Skeletal muscle tissue (tissue), 4 donors: ENCODE data around the gene TMEM45A. TPM values are rescaled to one million over a fixed set of nuclear protein-coding genes. Genes with fewer than 3 reads are reported as not detected.

ENCODE experiments used
- H3K27ac ChIP-seq: one replicate; pipeline ENCODE4 v1.7.0; 2013; ENCODE audit warnings: mild to moderate bottlenecking, low read depth, low read length, inconsistent platforms
- H3K27me3 ChIP-seq, 3 donors: one replicate each; pipeline ENCODE4 v1.7.0; 2013; ENCODE audit warnings: low read length in 3 of 3; ENCODE audit not compliant: control insufficient read depth in 3 of 3, insufficient read depth in 3 of 3
- H3K36me3 ChIP-seq, 3 donors: one replicate each; pipeline ENCODE4 v1.7.0; 2013; ENCODE audit warnings: low read length in 3 of 3; ENCODE audit not compliant: control insufficient read depth in 3 of 3, insufficient read depth in 3 of 3
- H3K4me1 ChIP-seq, 3 donors: one replicate each; pipeline ENCODE4 v1.7.0; 2013; ENCODE audit warnings: low read length in 3 of 3, mild to moderate bottlenecking in 3 of 3; ENCODE audit not compliant: control insufficient read depth in 3 of 3, insufficient read depth in 3 of 3
- H3K4me3 ChIP-seq, 3 donors: one replicate each; pipeline ENCODE4 v1.7.0; 2013; ENCODE audit warnings: low read length in 3 of 3
- H3K9ac ChIP-seq, 3 donors: one replicate each; pipeline ENCODE4 v1.7.0; 2013; ENCODE audit warnings: low read length in 3 of 3, mild to moderate bottlenecking in 3 of 3, moderate library complexity in 2 of 3, low read depth in 1 of 3
- H3K9me3 ChIP-seq, 3 donors: one replicate each; pipeline ENCODE4 v1.7.0; 2013; ENCODE audit warnings: low read length in 3 of 3; ENCODE audit not compliant: control insufficient read depth in 3 of 3
- total RNA-seq: library from RNA; depleted of rRNA; stranded (reverse); fragments of >200 nt; gene quantifications from one replicate; pipeline ENCODE4 v1.2.3, GENCODE V29; 2014
- donor health status: Osteomylitis.

TMEM45A gene
- total RNA-seq, 1 donor from 2014 or later: 15.7 TPM

DNA sequence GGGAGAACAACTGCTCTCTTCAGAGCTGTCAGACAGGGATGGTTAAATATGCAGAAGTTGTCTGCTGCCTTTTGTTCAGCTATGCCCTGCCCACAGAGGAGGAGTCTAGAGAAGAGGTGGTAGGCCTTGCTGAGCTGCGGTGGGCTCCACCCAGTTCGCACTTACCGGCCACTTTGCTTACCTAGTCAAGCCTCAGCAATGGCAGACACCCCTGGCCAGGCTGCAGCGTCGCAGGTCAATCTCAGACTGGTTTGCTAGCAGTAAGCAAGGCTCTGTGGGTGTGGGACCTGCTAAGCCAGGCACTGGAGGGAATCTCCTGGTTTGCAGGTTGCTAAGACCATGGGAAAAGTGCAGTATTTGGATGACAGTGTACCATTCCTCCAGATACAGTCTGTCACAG, 12.3 kb upstream of the TMEM45A start:
- Histone ChIP-seq H3K27ac (no peak overlapping the region), H3K9ac (no peak overlapping the region), H3K4me3 (no peak overlapping the region), H3K9me3 (no peaks in the 10 kb centered on the region), H3K36me3 (no peaks in the 10 kb centered on the region), H3K27me3 (no peaks in the 10 kb centered on the region), H3K4me1 (no peaks in the 10 kb centered on the region)

DNA sequence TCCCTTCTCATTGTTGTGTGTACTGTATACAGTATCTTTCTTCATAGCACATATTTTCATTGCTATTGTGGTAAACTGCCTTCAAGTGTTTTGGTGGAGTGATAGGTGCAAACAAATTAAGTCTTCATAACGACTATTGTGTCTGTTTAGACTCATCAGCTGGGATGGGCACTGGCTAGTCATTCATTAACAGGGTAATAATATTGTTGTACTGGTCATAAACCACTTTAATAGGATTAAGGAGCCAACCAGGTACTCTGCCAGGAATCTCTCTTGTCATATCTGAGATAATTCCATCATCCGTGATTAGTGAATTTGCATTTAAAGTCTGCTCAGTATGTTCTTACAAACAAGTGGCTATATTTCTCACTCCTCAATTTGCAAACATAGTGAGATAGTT, 10.2 kb upstream of the TMEM45A start:
- H3K9ac ChIP-seq: no peak overlapping the region
- H3K36me3 ChIP-seq: no peaks in the 10 kb centered on the region
- no peaks in the 10 kb centered on the region for H3K9me3 ChIP-seq
- no peaks in the 10 kb centered on the region for H3K4me1 ChIP-seq
- no peak overlapping the region for H3K4me3 ChIP-seq
- H3K27ac ChIP-seq: no peak overlapping the region
- no peaks in the 10 kb centered on the region for H3K27me3 ChIP-seq

DNA sequence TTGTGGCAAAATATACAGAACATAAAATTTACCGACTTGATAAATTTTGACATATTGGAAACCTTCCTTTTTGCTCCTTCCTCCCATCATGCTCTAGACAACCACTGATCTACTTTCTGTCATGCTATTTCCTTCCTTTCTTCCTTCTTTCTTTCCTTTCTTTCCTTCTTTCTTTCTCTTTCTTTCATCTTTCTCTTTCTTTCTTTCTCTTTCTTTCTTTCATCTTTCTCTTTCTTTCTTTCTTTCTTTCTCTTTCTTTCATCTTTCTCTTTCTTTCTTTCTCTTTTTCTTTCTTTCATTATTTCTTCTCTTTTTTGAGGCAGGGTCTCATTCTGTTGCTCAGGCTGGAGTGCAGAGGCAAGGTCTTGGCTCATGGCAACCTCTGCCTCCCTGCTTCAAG, 8.9 kb upstream of the TMEM45A start:
- Histone ChIP-seq H3K27ac (no peak overlapping the region), H3K36me3 (no peaks in the 10 kb centered on the region), H3K4me3 (no peak overlapping the region), H3K4me1 (no peaks in the 10 kb centered on the region), H3K27me3 (no peaks in the 10 kb centered on the region), H3K9ac (no peak overlapping the region), H3K9me3 (no peaks in the 10 kb centered on the region)

DNA sequence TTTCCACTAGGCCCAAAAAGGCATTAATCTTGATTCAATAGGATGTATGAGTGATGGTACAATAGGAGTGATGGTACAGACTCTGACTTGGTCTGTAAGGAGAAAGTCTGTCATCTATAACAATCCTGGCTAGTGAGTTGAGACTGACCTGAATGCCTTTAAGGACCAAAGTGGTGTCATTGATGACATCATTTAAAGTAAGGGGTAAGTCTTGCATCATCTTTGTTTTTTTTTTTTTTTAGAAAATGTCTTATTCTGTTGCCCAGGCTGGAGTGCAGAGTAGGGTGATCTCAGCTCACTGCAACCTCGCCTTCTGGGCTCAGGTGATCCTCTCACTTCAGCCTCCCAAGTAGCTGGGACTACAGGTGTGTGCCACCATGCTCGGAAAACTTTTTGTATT, 5.6 kb upstream of the TMEM45A start:
- no peak overlapping the region for H3K27ac ChIP-seq
- H3K4me3 ChIP-seq: no peak overlapping the region
- H3K4me1 ChIP-seq: peaks cover 0 to 1% (median 0%) of the 10 kb centered on the region in 3 donors
- no peaks in the 10 kb centered on the region for H3K27me3 ChIP-seq
- no peaks in the 10 kb centered on the region for H3K9me3 ChIP-seq
- H3K9ac ChIP-seq: no peak overlapping the region
- no peaks in the 10 kb centered on the region for H3K36me3 ChIP-seq

DNA sequence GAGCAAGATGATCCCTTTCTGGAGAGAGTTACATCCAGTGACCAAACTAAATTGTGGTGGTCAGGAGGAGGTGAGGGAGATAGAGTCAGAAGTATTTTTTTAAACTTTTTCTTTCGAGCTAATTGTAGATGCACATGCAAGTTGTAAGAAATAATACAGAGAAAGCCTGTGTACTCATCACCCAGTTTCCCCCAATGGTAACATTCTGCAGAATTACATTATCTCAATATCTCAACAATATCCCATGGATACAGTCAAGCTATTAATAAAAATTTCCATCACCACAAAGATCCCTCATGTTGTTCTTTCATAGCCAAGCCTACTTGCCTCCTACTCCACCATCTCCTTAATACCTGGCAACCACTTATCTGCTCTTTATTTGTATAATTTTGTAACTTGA, 3.3 kb upstream of the TMEM45A start:
- H3K27me3 ChIP-seq: no peaks in the 10 kb centered on the region
- H3K4me1 ChIP-seq: peaks cover 0 to 6% (median 0%) of the 10 kb centered on the region in 3 donors
- no peak overlapping the region for H3K27ac ChIP-seq
- no peaks in the 10 kb centered on the region for H3K36me3 ChIP-seq
- H3K9ac ChIP-seq: no peak overlapping the region
- no peaks in the 10 kb centered on the region for H3K9me3 ChIP-seq
- H3K4me3 ChIP-seq: no peak overlapping the region

DNA sequence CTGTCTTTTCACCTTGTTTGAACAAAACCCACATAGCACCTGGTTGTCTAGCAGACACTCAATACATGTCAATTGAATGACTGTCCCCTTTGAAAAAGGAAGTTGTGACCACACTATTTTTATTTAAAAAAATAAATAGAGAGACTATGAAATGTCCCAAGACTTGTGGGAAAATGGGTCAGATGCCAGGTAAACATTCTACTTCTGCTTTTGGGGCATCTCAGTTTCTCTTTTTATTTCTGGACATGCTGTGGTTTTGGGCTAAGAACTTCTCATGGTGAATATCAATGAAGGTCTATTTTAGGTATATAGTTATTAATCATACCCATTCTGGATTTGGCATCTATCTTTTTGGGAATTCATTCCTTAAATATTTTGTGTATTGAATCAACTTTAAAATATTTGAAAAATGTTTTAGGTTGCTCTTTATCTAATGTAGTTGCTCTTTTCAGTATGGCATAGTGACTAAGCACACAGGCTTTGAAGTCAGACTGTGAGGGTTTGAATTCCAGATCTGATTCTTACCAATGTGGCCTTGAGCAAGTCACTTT, 4.4 kb downstream of the TMEM45A start:
- Histone ChIP-seq H3K36me3 (no peaks in the 10 kb centered on the region), H3K9ac (no peak overlapping the region)

DNA sequence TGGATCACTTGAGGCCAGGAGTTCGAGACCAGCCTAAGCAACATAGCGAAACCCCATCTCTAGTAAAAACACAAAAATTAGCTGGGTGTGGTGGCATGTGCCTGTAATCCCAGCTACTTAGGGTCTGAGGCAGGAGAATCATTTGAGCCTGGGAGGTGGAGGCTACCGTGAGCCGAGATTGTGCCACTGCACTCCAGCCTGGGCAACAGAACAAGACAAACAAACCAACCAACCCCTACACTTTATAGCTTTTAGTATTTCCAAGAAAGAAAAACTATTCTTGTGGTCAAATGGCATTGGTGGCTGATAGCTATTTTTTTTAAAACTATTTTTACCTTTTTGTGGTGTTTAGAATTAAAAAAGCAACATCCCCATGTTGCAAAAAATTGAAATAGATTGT, 7.2 kb downstream of the TMEM45A start:
- Histone ChIP-seq H3K4me1 (no peaks in the 10 kb centered on the region), H3K27ac (no peak overlapping the region), H3K9ac (no peak overlapping the region), H3K4me3 (no peak overlapping the region), H3K9me3 (no peaks in the 10 kb centered on the region), H3K27me3 (no peaks in the 10 kb centered on the region), H3K36me3 (no peaks in the 10 kb centered on the region)

More for the DNA sequence above, 4.4 kb downstream of the TMEM45A start:
- H3K27ac ChIP-seq: no peak overlapping the region
- no peak overlapping the region for H3K4me3 ChIP-seq
- no peaks in the 10 kb centered on the region for H3K9me3 ChIP-seq
- H3K27me3 ChIP-seq: no peaks in the 10 kb centered on the region
- H3K4me1 ChIP-seq: peaks cover 0 to 5% (median 0%) of the 10 kb centered on the region in 3 donors

DNA sequence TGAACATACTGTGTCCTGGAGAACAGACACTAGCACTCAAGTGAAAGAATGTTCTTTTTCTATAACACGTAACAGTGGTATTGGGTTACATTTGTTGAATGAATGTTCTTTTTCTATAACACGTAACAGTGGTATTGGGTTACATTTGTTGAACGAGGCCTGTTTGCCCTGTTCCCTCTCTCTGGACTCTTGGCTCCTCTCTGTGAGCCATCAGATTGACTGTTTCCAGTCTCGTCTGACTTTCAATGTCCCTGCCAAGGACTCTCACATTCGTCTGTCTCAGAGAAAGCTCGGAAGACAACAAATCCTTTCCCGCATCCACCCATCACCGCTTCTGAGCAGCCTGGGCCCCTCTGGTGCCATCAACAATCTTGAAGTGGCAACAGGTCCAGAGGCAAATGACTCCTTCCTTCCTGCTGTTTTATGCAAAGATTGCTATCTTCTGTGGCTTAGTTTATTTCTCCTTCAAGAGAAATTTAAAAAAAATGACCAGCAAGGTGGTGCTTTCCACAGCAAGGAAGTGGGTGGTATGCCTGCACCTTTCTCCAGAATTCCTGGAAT, 8.0 kb downstream of the TMEM45A start:
- Histone ChIP-seq H3K27me3 (no peaks in the 10 kb centered on the region), H3K27ac (no peak overlapping the region), H3K36me3 (no peaks in the 10 kb centered on the region), H3K4me1 (no peaks in the 10 kb centered on the region), H3K4me3 (no peak overlapping the region), H3K9ac (no peak overlapping the region), H3K9me3 (no peaks in the 10 kb centered on the region)

DNA sequence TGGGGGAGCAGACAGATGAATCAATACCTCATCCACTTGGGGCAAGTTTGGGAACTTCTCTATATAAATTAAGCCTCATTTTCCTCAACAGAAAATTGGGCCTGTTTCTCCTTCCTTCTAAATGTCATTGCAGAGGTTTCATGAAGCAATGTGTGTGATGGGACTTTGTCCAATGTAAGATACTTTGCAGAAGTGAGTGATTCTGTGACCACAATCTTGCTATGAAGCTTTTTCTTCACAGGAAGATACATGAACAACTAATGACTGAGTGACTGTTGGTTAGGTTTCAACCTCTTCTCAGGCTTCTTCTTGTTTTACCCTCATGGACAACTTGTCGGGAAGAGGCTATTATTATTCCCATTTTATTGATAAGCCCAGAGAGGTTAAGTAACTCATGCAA, 11.0 kb downstream of the TMEM45A start:
- Histone ChIP-seq H3K27ac (no peak overlapping the region), H3K36me3 (no peaks in the 10 kb centered on the region), H3K4me3 (no peak overlapping the region), H3K9me3 (no peaks in the 10 kb centered on the region), H3K9ac (no peak overlapping the region), H3K4me1 (no peaks in the 10 kb centered on the region), H3K27me3 (no peaks in the 10 kb centered on the region)

DNA sequence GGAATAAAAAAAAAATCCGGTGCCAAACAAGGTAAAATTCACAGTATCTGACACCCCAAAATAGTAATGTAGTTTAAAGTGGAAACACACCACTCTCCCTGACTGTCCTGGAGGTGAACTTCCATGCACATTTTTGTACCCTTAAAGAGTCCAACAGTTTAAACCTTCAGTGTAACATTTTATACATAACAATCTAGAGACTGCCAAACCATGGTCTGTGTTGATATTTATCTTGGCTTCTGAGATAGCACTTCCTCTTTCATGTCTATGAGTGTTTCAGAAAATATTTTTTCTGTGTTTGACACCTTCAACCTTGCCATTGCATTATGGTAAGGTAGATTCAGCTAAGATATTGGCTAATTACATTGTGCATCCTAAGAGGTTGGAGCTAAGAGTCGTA, 13.9 kb downstream of the TMEM45A start:
- no peak overlapping the region for H3K4me3 ChIP-seq

More for the DNA sequence above, 13.9 kb downstream of the TMEM45A start:
- Histone ChIP-seq H3K9ac (no peak overlapping the region), H3K27ac (no peak overlapping the region), H3K27me3 (no peaks in the 10 kb centered on the region), H3K9me3 (no peaks in the 10 kb centered on the region), H3K36me3 (no peaks in the 10 kb centered on the region), H3K4me1 (no peaks in the 10 kb centered on the region)
